Measurements from ENCODE around the gene CDH20.

DNA sequence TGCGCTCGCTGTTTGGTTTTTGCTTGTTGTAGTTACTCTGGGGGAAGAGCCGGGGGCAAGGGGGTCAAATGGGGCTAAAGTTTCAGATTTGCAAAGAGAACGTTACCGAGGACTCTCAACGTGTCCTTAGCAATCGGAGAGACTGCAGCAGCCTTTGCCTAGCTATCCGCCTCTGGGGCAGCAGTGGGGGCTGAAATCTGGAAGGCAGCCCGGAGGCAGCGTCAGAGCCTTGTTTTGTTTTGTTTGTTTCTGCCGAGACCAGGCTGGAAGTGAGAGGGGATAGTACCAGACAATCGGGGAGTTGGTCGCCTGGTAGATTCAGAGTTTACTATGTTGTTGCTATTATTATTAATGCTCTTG is 1.2 kb downstream of the CDH20 start:
- TF ChIP-seq, protein P1, sequence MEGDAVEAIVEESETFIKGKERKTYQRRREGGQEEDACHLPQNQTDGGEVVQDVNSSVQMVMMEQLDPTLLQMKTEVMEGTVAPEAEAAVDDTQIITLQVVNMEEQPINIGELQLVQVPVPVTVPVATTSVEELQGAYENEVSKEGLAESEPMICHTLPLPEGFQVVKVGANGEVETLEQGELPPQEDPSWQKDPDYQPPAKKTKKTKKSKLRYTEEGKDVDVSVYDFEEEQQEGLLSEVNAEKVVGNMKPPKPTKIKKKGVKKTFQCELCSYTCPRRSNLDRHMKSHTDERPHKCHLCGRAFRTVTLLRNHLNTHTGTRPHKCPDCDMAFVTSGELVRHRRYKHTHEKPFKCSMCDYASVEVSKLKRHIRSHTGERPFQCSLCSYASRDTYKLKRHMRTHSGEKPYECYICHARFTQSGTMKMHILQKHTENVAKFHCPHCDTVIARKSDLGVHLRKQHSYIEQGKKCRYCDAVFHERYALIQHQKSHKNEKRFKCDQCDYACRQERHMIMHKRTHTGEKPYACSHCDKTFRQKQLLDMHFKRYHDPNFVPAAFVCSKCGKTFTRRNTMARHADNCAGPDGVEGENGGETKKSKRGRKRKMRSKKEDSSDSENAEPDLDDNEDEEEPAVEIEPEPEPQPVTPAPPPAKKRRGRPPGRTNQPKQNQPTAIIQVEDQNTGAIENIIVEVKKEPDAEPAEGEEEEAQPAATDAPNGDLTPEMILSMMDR (conservative IDR thresholded peaks at IDR 0.05; ENCODE audit: low read depth, low read length): no peak
- TF ChIP-seq NFE2L2 (IDR thresholded peaks at IDR 0.05; ENCODE audit: low read depth, low read length): no peak
- no peak for TF ChIP-seq CEBPB (IDR thresholded peaks at IDR 0.05; ENCODE audit: low read depth, low read length)
- TF ChIP-seq POLR2A (IDR thresholded peaks at IDR 0.05; ENCODE audit: low read depth, low read length): no peak
- no peak for TF ChIP-seq SMC3 (IDR thresholded peaks at IDR 0.05; ENCODE audit: low read depth, low read length)
- TF ChIP-seq RAD21 (IDR thresholded peaks at IDR 0.05; ENCODE audit: low read length): no peak
- TF ChIP-seq RFX5 (IDR thresholded peaks at IDR 0.05; ENCODE audit: low read depth, low read length): no peak
